ENCODE measurements around the gene AGBL1. TPM values are rescaled to one million over a fixed set of nuclear protein-coding genes. Genes with fewer than 3 reads are reported as not detected.

The AGBL1 gene
- 0.76 TPM for total RNA-seq (ENCODE audit: unreplicated experiment)
- long read RNA-seq = 0 reads

- Mint-ChIP-seq H3K27ac (ENCODE audit: unreplicated experiment) (no peak within 1 kb of the TSS), H3K4me1 (ENCODE audit: low read depth, unreplicated experiment) (no peaks in the 10 kb centered on the region), H3K36me3 (ENCODE audit: unreplicated experiment) (no peaks in the 10 kb centered on the region), H3K4me3 (ENCODE audit: unreplicated experiment) (no peak within 1 kb of the TSS), H3K27me3 (ENCODE audit: unreplicated experiment) (no peaks in the 10 kb centered on the region), H3K9me3 (ENCODE audit: unreplicated experiment) (no peaks in the 10 kb centered on the region)
- TF ChIP-seq CTCF (IDR thresholded peaks at IDR 0.05; ENCODE audit: partially characterized antibody, unreplicated experiment) = no peak
- DNase-seq = no peak
These were observed at the start of gene AGBL1 for GRCh38 chr15:86079508-86080266. Gene AGBL1, plus strand, starts transcription at chr15:86079871.

- TF ChIP-seq CTCF (IDR thresholded peaks at IDR 0.05; ENCODE audit: partially characterized antibody, unreplicated experiment) = no peak
- Mint-ChIP-seq H3K4me3 (ENCODE audit: unreplicated experiment) (no peak overlapping the region), H3K27ac (ENCODE audit: unreplicated experiment) (no peak overlapping the region), H3K4me1 (ENCODE audit: low read depth, unreplicated experiment) (no peaks in the 10 kb centered on the region), H3K27me3 (ENCODE audit: unreplicated experiment) (no peaks in the 10 kb centered on the region), H3K36me3 (ENCODE audit: unreplicated experiment) (no peaks in the 10 kb centered on the region), H3K9me3 (ENCODE audit: unreplicated experiment) (peaks cover 3% of the 10 kb centered on the region)
- no peak for DNase-seq
These were observed 44.8 kb upstream of the AGBL1 start for GRCh38 chr15:86034904-86035303.

- no peak overlapping the region for H3K4me3 Mint-ChIP-seq (ENCODE audit: unreplicated experiment)
These were observed 43.4 kb upstream of the AGBL1 start for GRCh38 chr15:86036243-86036642.

GRCh38 chr15:86038491-86038890 lies 41.2 kb upstream of the AGBL1 start:
- Mint-ChIP-seq H3K4me1 (ENCODE audit: low read depth, unreplicated experiment) (no peaks in the 10 kb centered on the region), H3K9me3 (ENCODE audit: unreplicated experiment) (no peaks in the 10 kb centered on the region), H3K36me3 (ENCODE audit: unreplicated experiment) (no peaks in the 10 kb centered on the region), H3K27me3 (ENCODE audit: unreplicated experiment) (no peaks in the 10 kb centered on the region), H3K4me3 (ENCODE audit: unreplicated experiment) (no peak overlapping the region), H3K27ac (ENCODE audit: unreplicated experiment) (no peak overlapping the region)
- no peak for DNase-seq
- TF ChIP-seq CTCF (IDR thresholded peaks at IDR 0.05; ENCODE audit: partially characterized antibody, unreplicated experiment) = no peak

More at GRCh38 chr15:86036243-86036642, 43.4 kb upstream of the AGBL1 start:
- Mint-ChIP-seq H3K27ac (ENCODE audit: unreplicated experiment) (no peak overlapping the region), H3K27me3 (ENCODE audit: unreplicated experiment) (no peaks in the 10 kb centered on the region), H3K36me3 (ENCODE audit: unreplicated experiment) (no peaks in the 10 kb centered on the region), H3K4me1 (ENCODE audit: low read depth, unreplicated experiment) (no peaks in the 10 kb centered on the region), H3K9me3 (ENCODE audit: unreplicated experiment) (peaks cover 3% of the 10 kb centered on the region)
- TF ChIP-seq CTCF (IDR thresholded peaks at IDR 0.05; ENCODE audit: partially characterized antibody, unreplicated experiment) = no peak
- DNase-seq = no peak

- H3K27ac Mint-ChIP-seq (ENCODE audit: unreplicated experiment) = no peak overlapping the region
- DNase-seq = no peak
- H3K36me3 Mint-ChIP-seq (ENCODE audit: unreplicated experiment) = no peaks in the 10 kb centered on the region
- H3K27me3 Mint-ChIP-seq (ENCODE audit: unreplicated experiment) = no peaks in the 10 kb centered on the region
- H3K4me3 Mint-ChIP-seq (ENCODE audit: unreplicated experiment) = no peak overlapping the region
- TF ChIP-seq CTCF (IDR thresholded peaks at IDR 0.05; ENCODE audit: partially characterized antibody, unreplicated experiment) = no peak
- H3K4me1 Mint-ChIP-seq (ENCODE audit: low read depth, unreplicated experiment) = no peaks in the 10 kb centered on the region
- H3K9me3 Mint-ChIP-seq (ENCODE audit: unreplicated experiment) = no peaks in the 10 kb centered on the region
These were observed 39.2 kb upstream of the AGBL1 start for GRCh38 chr15:86040356-86041033.
